WTC11 (cell line): ENCODE data around the gene ZP2. TPM values are rescaled to one million over a fixed set of nuclear protein-coding genes. Genes with fewer than 3 reads are reported as not detected.

Source experiments
- ATAC-seq: fragments of 200-7000 bp; cut with Tn5 transposase; 2 replicates; pipeline ENCODE4 v1.10.0; 2021; ENCODE audit warnings: mild to moderate bottlenecking, moderate library complexity
- CTCF ChIA-PET: fragments of 300-600 bp; sonication (Branson Sonifier 250); formaldehyde crosslinking; loops from one replicate; lab custom pipeline; 2021; ENCODE audit warnings: antibody characterized with exemption; lab: Charles Lee
- POLR2A ChIA-PET: fragments of 350-600 bp; sonication (Branson Sonifier 250); formaldehyde crosslinking; loops from one replicate; lab custom pipeline; 2021; ENCODE audit warnings: antibody characterized with exemption; lab: Charles Lee
- DNase-seq: peaks from one replicate; pipeline ENCODE4 v3.0.0; 2021; ENCODE audit warnings: low spot score
- H3K27ac Mint-ChIP-seq: 2 replicates; pipeline ENCODE4 v1.8.0; 2021; ENCODE audit warnings: mixed read lengths
- H3K27me3 Mint-ChIP-seq: 2 replicates; pipeline ENCODE4 v1.8.0; 2021; ENCODE audit warnings: low read depth, mild to moderate bottlenecking, moderate library complexity, mixed read lengths
- H3K36me3 Mint-ChIP-seq: 2 replicates; pipeline ENCODE4 v1.8.0; 2021; ENCODE audit warnings: mixed read lengths
- H3K4me1 Mint-ChIP-seq: 2 replicates; pipeline ENCODE4 v1.8.0; 2022; ENCODE audit warnings: mixed read lengths
- H3K4me3 Mint-ChIP-seq: 2 replicates; pipeline ENCODE4 v1.8.0; 2021; ENCODE audit warnings: mild to moderate bottlenecking, moderate library complexity, mixed read lengths
- H3K9me3 Mint-ChIP-seq: 2 replicates; pipeline ENCODE4 v1.8.0; 2021; ENCODE audit warnings: mixed read lengths
- CREB1 ChIP-seq: sonication (generic); formaldehyde crosslinking; IDR thresholded peaks from 2 replicates; pipeline ENCODE4 v1.8.0; 2023; ENCODE audit warnings: mild to moderate bottlenecking, missing genetic modification reagents
- CREM ChIP-seq: sonication (generic); formaldehyde crosslinking; IDR thresholded peaks from 2 replicates; pipeline ENCODE4 v1.8.1; 2022; ENCODE audit warnings: mild to moderate bottlenecking, missing genetic modification reagents, moderate library complexity
- ESRRA ChIP-seq: sonication (generic); formaldehyde crosslinking; IDR thresholded peaks from 2 replicates; pipeline ENCODE4 v1.8.1; 2022; ENCODE audit warnings: mild to moderate bottlenecking, missing genetic modification reagents, borderline replicate concordance
- JAZF1 ChIP-seq: fragments of 250-450 bp; sonication (Bioruptor Pico); IDR thresholded peaks from 2 replicates; pipeline ENCODE4 v1.9.0; 2021; ENCODE audit warnings: moderate library complexity, mild to moderate bottlenecking, inconsistent platforms
- RORB ChIP-seq: fragments of 250-450 bp; sonication (Bioruptor Pico); IDR thresholded peaks from 2 replicates; pipeline ENCODE4 v1.9.0; 2021; ENCODE audit warnings: mild to moderate bottlenecking
- TEAD4 ChIP-seq: sonication (generic); formaldehyde crosslinking; IDR thresholded peaks from 2 replicates; pipeline ENCODE4 v1.8.0; 2022; ENCODE audit warnings: mild to moderate bottlenecking, missing genetic modification reagents
- ZBTB21 ChIP-seq: sonication (generic); formaldehyde crosslinking; IDR thresholded peaks from 2 replicates; pipeline ENCODE4 v1.8.1; 2023; ENCODE audit warnings: mild to moderate bottlenecking, missing genetic modification reagents, borderline replicate concordance
- ZNF219 ChIP-seq: sonication (generic); formaldehyde crosslinking; IDR thresholded peaks from 2 replicates; pipeline ENCODE4 v1.8.0; 2023; ENCODE audit warnings: missing genetic modification reagents, mild to moderate bottlenecking, borderline replicate concordance
- ZNF423 ChIP-seq: fragments of 250-450 bp; sonication (Bioruptor Pico); IDR thresholded peaks from 2 replicates; pipeline ENCODE4 v2.1.2; 2022; ENCODE audit warnings: mild to moderate bottlenecking, moderate library complexity
- total RNA-seq: library from RNA; stranded (reverse); gene quantifications from 3 replicates; pipeline ENCODE4 v1.2.3, GENCODE V29; 2021
- TF ChIP-seq, protein P1 (sequence below): sonication (generic); formaldehyde crosslinking; IDR thresholded peaks from 2 replicates; pipeline ENCODE4 v1.8.0; 2022; ENCODE audit warnings: mild to moderate bottlenecking, missing genetic modification reagents
- TF ChIP-seq, protein P2 (sequence below): sonication (generic); formaldehyde crosslinking; conservative IDR thresholded peaks from 2 replicates; pipeline ENCODE4 v1.8.1; 2022; ENCODE audit warnings: mild to moderate bottlenecking, missing genetic modification reagents
- TF ChIP-seq, protein P3 (sequence below): fragments of 250-450 bp; sonication (Bioruptor Pico); IDR thresholded peaks from 2 replicates; pipeline ENCODE4 v1.9.0; 2021; ENCODE audit warnings: moderate library complexity, mild to moderate bottlenecking, inconsistent platforms, borderline replicate concordance
- TF ChIP-seq, protein P4 (sequence below): fragments of 250-450 bp; sonication (Bioruptor Pico); IDR thresholded peaks from 2 replicates; pipeline ENCODE4 v1.9.0; 2021; ENCODE audit warnings: mild to moderate bottlenecking, borderline replicate concordance
- TF ChIP-seq, protein P5 (sequence below): sonication (generic); formaldehyde crosslinking; IDR thresholded peaks from 2 replicates; pipeline ENCODE4 v1.8.0; 2023; ENCODE audit warnings: mild to moderate bottlenecking, missing genetic modification reagents
- TF ChIP-seq, protein P6 (sequence below): sonication (generic); formaldehyde crosslinking; IDR thresholded peaks from 2 replicates; pipeline ENCODE4 v1.8.1; 2023; ENCODE audit warnings: mild to moderate bottlenecking, missing genetic modification reagents, moderate library complexity
- TF ChIP-seq, protein P7 (sequence below): sonication (generic); formaldehyde crosslinking; IDR thresholded peaks from 2 replicates; pipeline ENCODE4 v1.8.0; 2023; ENCODE audit warnings: missing genetic modification reagents
- TF ChIP-seq, protein P8 (sequence below): sonication (generic); formaldehyde crosslinking; IDR thresholded peaks from 2 replicates; pipeline ENCODE4 v1.8.1; 2022; ENCODE audit warnings: mild to moderate bottlenecking, moderate library complexity, missing genetic modification reagents

The ZP2 gene
- total RNA-seq, 1 experiment from 2014 or later, result 0.07 TPM

DNA sequence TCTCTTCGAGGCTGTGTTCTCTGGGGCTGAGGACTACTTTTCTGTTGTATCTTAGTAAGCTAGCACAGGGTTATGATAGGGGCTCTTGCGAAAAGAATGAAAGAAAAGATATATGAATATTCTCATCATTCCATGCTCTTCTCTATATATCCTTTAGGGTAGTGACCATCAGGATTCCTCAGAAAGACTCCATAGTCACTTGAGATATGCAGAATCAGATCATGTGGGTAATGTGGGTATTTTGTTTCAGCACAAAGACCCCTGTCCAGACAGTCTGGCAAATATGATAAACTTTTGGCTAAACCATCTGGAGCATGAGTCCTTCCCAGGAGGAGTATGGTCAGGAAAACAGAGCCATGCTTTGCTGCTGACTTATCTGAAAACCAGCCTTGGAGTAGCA lies 45.3 kb upstream of the ZP2 start (continued):
- TF ChIP-seq, protein P1, sequence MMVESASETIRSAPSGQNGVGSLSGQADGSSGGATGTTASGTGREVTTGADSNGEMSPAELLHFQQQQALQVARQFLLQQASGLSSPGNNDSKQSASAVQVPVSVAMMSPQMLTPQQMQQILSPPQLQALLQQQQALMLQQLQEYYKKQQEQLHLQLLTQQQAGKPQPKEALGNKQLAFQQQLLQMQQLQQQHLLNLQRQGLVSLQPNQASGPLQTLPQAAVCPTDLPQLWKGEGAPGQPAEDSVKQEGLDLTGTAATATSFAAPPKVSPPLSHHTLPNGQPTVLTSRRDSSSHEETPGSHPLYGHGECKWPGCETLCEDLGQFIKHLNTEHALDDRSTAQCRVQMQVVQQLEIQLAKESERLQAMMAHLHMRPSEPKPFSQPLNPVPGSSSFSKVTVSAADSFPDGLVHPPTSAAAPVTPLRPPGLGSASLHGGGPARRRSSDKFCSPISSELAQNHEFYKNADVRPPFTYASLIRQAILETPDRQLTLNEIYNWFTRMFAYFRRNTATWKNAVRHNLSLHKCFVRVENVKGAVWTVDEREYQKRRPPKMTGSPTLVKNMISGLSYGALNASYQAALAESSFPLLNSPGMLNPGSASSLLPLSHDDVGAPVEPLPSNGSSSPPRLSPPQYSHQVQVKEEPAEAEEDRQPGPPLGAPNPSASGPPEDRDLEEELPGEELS (CRISPR knock-in tag), result no peak
- TF ChIP-seq, protein P2, sequence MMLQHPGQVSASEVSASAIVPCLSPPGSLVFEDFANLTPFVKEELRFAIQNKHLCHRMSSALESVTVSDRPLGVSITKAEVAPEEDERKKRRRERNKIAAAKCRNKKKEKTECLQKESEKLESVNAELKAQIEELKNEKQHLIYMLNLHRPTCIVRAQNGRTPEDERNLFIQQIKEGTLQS, result no peak
- TF ChIP-seq, protein P3, sequence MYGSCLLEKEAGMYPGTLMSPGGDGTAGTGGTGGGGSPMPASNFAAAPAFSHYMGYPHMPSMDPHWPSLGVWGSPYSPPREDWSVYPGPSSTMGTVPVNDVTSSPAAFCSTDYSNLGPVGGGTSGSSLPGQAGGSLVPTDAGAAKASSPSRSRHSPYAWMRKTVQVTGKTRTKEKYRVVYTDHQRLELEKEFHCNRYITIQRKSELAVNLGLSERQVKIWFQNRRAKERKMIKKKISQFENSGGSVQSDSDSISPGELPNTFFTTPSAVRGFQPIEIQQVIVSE (CRISPR knock-in tag), result no peak
- TF ChIP-seq, protein P4, sequence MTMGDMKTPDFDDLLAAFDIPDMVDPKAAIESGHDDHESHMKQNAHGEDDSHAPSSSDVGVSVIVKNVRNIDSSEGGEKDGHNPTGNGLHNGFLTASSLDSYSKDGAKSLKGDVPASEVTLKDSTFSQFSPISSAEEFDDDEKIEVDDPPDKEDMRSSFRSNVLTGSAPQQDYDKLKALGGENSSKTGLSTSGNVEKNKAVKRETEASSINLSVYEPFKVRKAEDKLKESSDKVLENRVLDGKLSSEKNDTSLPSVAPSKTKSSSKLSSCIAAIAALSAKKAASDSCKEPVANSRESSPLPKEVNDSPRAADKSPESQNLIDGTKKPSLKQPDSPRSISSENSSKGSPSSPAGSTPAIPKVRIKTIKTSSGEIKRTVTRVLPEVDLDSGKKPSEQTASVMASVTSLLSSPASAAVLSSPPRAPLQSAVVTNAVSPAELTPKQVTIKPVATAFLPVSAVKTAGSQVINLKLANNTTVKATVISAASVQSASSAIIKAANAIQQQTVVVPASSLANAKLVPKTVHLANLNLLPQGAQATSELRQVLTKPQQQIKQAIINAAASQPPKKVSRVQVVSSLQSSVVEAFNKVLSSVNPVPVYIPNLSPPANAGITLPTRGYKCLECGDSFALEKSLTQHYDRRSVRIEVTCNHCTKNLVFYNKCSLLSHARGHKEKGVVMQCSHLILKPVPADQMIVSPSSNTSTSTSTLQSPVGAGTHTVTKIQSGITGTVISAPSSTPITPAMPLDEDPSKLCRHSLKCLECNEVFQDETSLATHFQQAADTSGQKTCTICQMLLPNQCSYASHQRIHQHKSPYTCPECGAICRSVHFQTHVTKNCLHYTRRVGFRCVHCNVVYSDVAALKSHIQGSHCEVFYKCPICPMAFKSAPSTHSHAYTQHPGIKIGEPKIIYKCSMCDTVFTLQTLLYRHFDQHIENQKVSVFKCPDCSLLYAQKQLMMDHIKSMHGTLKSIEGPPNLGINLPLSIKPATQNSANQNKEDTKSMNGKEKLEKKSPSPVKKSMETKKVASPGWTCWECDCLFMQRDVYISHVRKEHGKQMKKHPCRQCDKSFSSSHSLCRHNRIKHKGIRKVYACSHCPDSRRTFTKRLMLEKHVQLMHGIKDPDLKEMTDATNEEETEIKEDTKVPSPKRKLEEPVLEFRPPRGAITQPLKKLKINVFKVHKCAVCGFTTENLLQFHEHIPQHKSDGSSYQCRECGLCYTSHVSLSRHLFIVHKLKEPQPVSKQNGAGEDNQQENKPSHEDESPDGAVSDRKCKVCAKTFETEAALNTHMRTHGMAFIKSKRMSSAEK, result no peak
- TF ChIP-seq, protein P5, sequence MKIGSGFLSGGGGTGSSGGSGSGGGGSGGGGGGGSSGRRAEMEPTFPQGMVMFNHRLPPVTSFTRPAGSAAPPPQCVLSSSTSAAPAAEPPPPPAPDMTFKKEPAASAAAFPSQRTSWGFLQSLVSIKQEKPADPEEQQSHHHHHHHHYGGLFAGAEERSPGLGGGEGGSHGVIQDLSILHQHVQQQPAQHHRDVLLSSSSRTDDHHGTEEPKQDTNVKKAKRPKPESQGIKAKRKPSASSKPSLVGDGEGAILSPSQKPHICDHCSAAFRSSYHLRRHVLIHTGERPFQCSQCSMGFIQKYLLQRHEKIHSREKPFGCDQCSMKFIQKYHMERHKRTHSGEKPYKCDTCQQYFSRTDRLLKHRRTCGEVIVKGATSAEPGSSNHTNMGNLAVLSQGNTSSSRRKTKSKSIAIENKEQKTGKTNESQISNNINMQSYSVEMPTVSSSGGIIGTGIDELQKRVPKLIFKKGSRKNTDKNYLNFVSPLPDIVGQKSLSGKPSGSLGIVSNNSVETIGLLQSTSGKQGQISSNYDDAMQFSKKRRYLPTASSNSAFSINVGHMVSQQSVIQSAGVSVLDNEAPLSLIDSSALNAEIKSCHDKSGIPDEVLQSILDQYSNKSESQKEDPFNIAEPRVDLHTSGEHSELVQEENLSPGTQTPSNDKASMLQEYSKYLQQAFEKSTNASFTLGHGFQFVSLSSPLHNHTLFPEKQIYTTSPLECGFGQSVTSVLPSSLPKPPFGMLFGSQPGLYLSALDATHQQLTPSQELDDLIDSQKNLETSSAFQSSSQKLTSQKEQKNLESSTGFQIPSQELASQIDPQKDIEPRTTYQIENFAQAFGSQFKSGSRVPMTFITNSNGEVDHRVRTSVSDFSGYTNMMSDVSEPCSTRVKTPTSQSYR (CRISPR knock-in tag), result no peak
- TF ChIP-seq TEAD4 (no peak), ZBTB21 (CRISPR knock-in tag) (no peak)
- TF ChIP-seq, protein P6, sequence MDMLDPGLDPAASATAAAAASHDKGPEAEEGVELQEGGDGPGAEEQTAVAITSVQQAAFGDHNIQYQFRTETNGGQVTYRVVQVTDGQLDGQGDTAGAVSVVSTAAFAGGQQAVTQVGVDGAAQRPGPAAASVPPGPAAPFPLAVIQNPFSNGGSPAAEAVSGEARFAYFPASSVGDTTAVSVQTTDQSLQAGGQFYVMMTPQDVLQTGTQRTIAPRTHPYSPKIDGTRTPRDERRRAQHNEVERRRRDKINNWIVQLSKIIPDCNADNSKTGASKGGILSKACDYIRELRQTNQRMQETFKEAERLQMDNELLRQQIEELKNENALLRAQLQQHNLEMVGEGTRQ (CRISPR knock-in tag), result no peak

DNA sequence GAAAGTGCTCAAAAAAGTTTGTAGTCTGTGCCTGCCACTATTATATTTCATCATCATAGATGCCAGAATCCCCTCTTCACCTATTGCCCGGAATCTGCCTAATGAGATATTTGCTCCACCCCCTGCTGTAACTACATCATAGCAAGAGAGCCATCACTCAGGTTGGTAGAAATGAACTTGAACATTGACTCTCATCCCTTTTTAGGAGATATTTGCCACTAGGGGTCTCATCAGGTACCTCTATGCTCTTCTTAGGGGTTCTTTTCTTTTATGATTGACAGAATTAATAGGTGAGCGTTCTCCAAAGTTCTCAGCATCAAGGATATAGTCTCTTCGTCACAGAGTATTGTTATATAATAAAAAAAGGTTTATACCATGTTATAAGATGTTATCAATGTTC lies 42.1 kb upstream of the ZP2 start:
- no peak overlapping the region for H3K4me3 Mint-ChIP-seq
- ChIA-PET CTCF (interaction anchor here (0.6 to 1.1 kb wide), 5 partner anchors 8 to 178 kb away, joined by 3 to 4 read pairs (median 3); no protein-coding TSS in a partner anchor), POLR2A (interaction anchor here (0.6 kb wide), 1 partner anchor 37 kb away, joined by 4 read pairs; no protein-coding TSS in a partner anchor)
- H3K9me3 Mint-ChIP-seq, result no peaks in the 10 kb centered on the region
- ATAC-seq (no peak), DNase-seq (no peak)
- H3K27ac Mint-ChIP-seq, result no peak overlapping the region
- H3K27me3 Mint-ChIP-seq, result peaks cover 3% of the 10 kb centered on the region; the same call in 1 of the 2 replicates
- H3K36me3 Mint-ChIP-seq, result no peaks in the 10 kb centered on the region
- no peaks in the 10 kb centered on the region for H3K4me1 Mint-ChIP-seq
- TF ChIP-seq, protein P4, result no peak
- TF ChIP-seq ESRRA (CRISPR knock-in tag) (no peak), ZNF423 (CRISPR knock-in tag) (no peak), RORB (CRISPR knock-in tag) (no peak), JAZF1 (no peak), CREB1 (CRISPR knock-in tag) (no peak), ZNF219 (CRISPR knock-in tag) (no peak), CREM (no peak)
- TF ChIP-seq, protein P7, sequence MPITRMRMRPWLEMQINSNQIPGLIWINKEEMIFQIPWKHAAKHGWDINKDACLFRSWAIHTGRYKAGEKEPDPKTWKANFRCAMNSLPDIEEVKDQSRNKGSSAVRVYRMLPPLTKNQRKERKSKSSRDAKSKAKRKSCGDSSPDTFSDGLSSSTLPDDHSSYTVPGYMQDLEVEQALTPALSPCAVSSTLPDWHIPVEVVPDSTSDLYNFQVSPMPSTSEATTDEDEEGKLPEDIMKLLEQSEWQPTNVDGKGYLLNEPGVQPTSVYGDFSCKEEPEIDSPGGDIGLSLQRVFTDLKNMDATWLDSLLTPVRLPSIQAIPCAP (CRISPR knock-in tag), result no peak
- TF ChIP-seq, protein P8, sequence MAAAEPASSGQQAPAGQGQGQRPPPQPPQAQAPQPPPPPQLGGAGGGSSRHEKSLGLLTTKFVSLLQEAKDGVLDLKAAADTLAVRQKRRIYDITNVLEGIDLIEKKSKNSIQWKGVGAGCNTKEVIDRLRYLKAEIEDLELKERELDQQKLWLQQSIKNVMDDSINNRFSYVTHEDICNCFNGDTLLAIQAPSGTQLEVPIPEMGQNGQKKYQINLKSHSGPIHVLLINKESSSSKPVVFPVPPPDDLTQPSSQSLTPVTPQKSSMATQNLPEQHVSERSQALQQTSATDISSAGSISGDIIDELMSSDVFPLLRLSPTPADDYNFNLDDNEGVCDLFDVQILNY (CRISPR knock-in tag), result no peak
- TF ChIP-seq, protein P6 (CRISPR knock-in tag), result no peak
